Erythroblast (primary cell): ENCODE data around the gene SPART.
A peak's percentile ranks its signal among the peaks of the same experiment; 100 is the strongest.

Experiments used
- GATA1 ChIP-seq: IDR thresholded peaks from 2 replicates; pipeline ENCODE4 v1.6.1; 2011; ENCODE audit warnings: low read depth, mild to moderate bottlenecking, control low read depth, low read length, moderate library complexity
- POLR2A ChIP-seq: IDR thresholded peaks from 2 replicates; pipeline ENCODE4 v1.6.1; 2011; ENCODE audit warnings: mild to moderate bottlenecking, low read length

DNA sequence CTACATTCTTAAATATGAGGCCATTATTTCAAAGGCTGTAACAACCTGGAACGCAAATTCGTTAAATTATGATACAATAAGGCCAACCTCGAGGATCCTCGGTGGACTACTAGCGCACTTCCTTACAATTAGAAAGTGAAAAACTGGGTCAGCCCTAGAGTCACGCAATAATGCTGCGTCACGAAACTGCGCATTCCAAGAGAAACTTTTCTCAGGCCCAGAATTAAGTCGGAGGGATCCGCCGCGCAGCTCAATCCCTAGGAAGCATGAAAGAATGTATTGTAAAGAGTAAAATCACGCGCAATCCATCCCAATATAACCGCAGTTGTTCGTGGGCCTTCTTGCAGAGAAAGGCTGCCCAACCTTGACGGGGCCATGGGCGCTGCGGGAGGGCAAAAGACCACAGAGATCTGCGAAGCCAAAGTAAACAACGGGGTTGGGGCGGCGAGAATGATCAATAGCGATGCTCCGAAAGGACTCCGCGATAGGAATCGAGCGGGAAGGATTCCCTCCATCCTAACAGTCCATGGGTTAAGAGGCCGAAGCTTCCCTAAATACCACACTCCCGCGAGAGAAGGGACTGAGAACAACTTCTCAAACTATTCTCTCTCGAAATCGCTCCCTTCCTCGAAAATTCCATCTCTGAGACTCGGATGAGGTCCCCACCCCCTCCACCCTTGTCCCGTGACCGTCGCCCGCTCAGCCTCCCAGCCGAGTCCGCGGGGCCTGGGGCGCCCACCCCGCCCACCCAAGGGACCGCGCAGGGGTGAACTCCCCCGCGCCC lies 564 bp downstream of the SPART start:
- TF ChIP-seq POLR2A (peak; percentile 79), GATA1 (no peak)
